ENCODE data around the gene CNTN3. TPM values are rescaled to one million over a fixed set of nuclear protein-coding genes. Genes with fewer than 3 reads are reported as not detected.

CNTN3 gene
- total RNA-seq, 6 donors from 2014 or later = 0.55 to 5.2 (median 1.2) TPM

GRCh38 chr3:74584782-74585181 lies 29.7 kb downstream of the CNTN3 start:
- H3K9me3 ChIP-seq = no peaks in the 10 kb centered on the region
- no peak for ATAC-seq (ENCODE audit: low FRiP score in 2 of 2)

GRCh38 chr3:74582982-74583381 lies 31.5 kb downstream of the CNTN3 start:
- no peaks in the 10 kb centered on the region for H3K36me3 ChIP-seq
- no peaks in the 10 kb centered on the region for H3K4me1 ChIP-seq
- WGBS, 2 donors = 76 to 77% methylated on average over 5 of the region's 5 CpGs
- TF ChIP-seq EP300 (IDR thresholded peaks at IDR 0.05) (no peak), POLR2AphosphoS5 (IDR thresholded peaks at IDR 0.05) (no peak), POLR2A (IDR thresholded peaks at IDR 0.05) (no peak), CTCF (IDR thresholded peaks at IDR 0.05) (no peak)
- H3K4me3 ChIP-seq = no peak overlapping the region
- DNase-seq (no peak), ATAC-seq (ENCODE audit: low FRiP score in 2 of 2) (no peak)
- no peaks in the 10 kb centered on the region for H3K27me3 ChIP-seq
- no peak overlapping the region for H3K27ac ChIP-seq
- no peaks in the 10 kb centered on the region for H3K9me3 ChIP-seq

More at GRCh38 chr3:74584782-74585181, 29.7 kb downstream of the CNTN3 start:
- no peak overlapping the region for H3K27ac ChIP-seq
- no peaks in the 10 kb centered on the region for H3K27me3 ChIP-seq
- no peak for TF ChIP-seq POLR2A (IDR thresholded peaks at IDR 0.05)
- DNase-seq = no peak
- no peaks in the 10 kb centered on the region for H3K4me1 ChIP-seq
- no peaks in the 10 kb centered on the region for H3K36me3 ChIP-seq
- WGBS, 2 donors = 85% methylated on average over 2 of the region's 2 CpGs
- H3K4me3 ChIP-seq = no peak overlapping the region

GRCh38 chr3:74575857-74576256 lies 38.6 kb downstream of the CNTN3 start:
- WGBS, 2 donors = 66 to 73% methylated on average over 2 to 3 of the region's 3 CpGs
- Histone ChIP-seq H3K9me3 (no peaks in the 10 kb centered on the region), H3K36me3 (no peaks in the 10 kb centered on the region), H3K27me3 (no peaks in the 10 kb centered on the region), H3K4me1 (no peaks in the 10 kb centered on the region), H3K4me3 (no peak overlapping the region), H3K27ac (no peak overlapping the region)
- ATAC-seq (ENCODE audit: low FRiP score in 2 of 2) (no peak), DNase-seq (no peak)
- no peak for TF ChIP-seq POLR2A (IDR thresholded peaks at IDR 0.05)
- no peak for TF ChIP-seq CTCF (IDR thresholded peaks at IDR 0.05)
- TF ChIP-seq EP300 (IDR thresholded peaks at IDR 0.05) = no peak
- no peak for TF ChIP-seq POLR2AphosphoS5 (IDR thresholded peaks at IDR 0.05)

GRCh38 chr3:74571118-74571517 lies 43.3 kb downstream of the CNTN3 start:
- no peaks in the 10 kb centered on the region for H3K9me3 ChIP-seq
- 93% methylated on average over 4 of the region's 4 CpGs for WGBS, 2 donors
- TF ChIP-seq POLR2A (IDR thresholded peaks at IDR 0.05) = no peak
- TF ChIP-seq EP300 (IDR thresholded peaks at IDR 0.05) = no peak
- TF ChIP-seq CTCF (IDR thresholded peaks at IDR 0.05) = no peak
- no peak for TF ChIP-seq POLR2AphosphoS5 (IDR thresholded peaks at IDR 0.05)

More at GRCh38 chr3:74571118-74571517, 43.3 kb downstream of the CNTN3 start:
- H3K36me3 ChIP-seq = no peaks in the 10 kb centered on the region
- no peaks in the 10 kb centered on the region for H3K27me3 ChIP-seq
- no peak overlapping the region for H3K4me3 ChIP-seq
- H3K27ac ChIP-seq = no peak overlapping the region
- ATAC-seq (ENCODE audit: low FRiP score in 2 of 2) (no peak), DNase-seq (no peak)
- no peaks in the 10 kb centered on the region for H3K4me1 ChIP-seq
